Hepatocyte (in vitro differentiated cells): ENCODE data around the gene LMTK2.

ENCODE experiments used
- CTCF ChIP-seq: fragments of 200-600 bp; sonication (generic); IDR thresholded peaks from 2 replicates; pipeline ENCODE4 v1.5.1; 2016; ENCODE audit warnings: antibody characterized with exemption, mild to moderate bottlenecking; ENCODE audit not compliant: poor library complexity
- EZH2 ChIP-seq: fragments of 200-600 bp; sonication (generic); IDR thresholded peaks from 2 replicates; pipeline ENCODE4 v1.6.1; 2016; ENCODE audit warnings: antibody characterized with exemption, mild to moderate bottlenecking, borderline replicate concordance

- TF ChIP-seq CTCF, result no peak
- TF ChIP-seq EZH2, result no peak
Observed at GRCh38 chr7:98086281-98086718, 20.4 kb upstream of the LMTK2 start.
